Mesangial cell (primary cell): ENCODE data around the gene ASAP3. TPM values are rescaled to one million over a fixed set of nuclear protein-coding genes. Genes with fewer than 3 reads are reported as not detected.

Experiments used
- total RNA-seq: library from RNA; depleted of rRNA; stranded (reverse); fragments of >200 nt; gene quantifications from 2 replicates; pipeline ENCODE4 v1.2.3, GENCODE V29; 2015

The ASAP3 gene
- 6.8 and 14.5 TPM in 2 replicates for total RNA-seq

GRCh38 chr1:23483321-23484252, at the start of gene ASAP3:
ASAP3 (minus strand) TSS chr1:23484179; CDS start chr1:23484133, 46 bp downstream.

GRCh38 chr1:23530747-23531561, 47.0 kb upstream of the ASAP3 start, which contains the start of gene E2F2:
E2F2 (minus strand) TSS chr1:23531233; CDS start chr1:23530793, 440 bp downstream.

GRCh38 chr1:23424293-23425192, 59.4 kb downstream of the ASAP3 start, which contains the start of gene TCEA3:
TCEA3 (minus strand) TSS chr1:23424748; CDS start chr1:23424633, 115 bp downstream.

Other genes starting within 250 kb of the ASAP3 start
- gene HNRNPR, start 139.9 kb downstream of the ASAP3 start, total RNA-seq = 39.2 and 60.5 TPM in 2 replicates
- gene ZNF436, start 114.3 kb downstream of the ASAP3 start, total RNA-seq = 4.9 and 11.2 TPM in 2 replicates
- gene TCEA3, start 59.4 kb downstream of the ASAP3 start, total RNA-seq = 2.6 and 4.8 TPM in 2 replicates
- 0.51 and 3.6 TPM in 2 replicates for gene E2F2, start 47.1 kb upstream of the ASAP3 start, total RNA-seq
- 156 and 186 TPM in 2 replicates for gene ID3, start 75.3 kb upstream of the ASAP3 start, total RNA-seq
- 532 and 556 TPM in 2 replicates for gene RPL11, start 207.6 kb upstream of the ASAP3 start, total RNA-seq